HG03159 (cell line): ENCODE results near the gene SH3BGR.
A peak's percentile ranks its signal among the peaks of the same experiment; 100 is the strongest.

Experiments used
- ATAC-seq: cut with Tn5 transposase; IDR thresholded peaks from one replicate; pipeline ENCODE4 v1.9.1; 2021; ENCODE audit warnings: mild to moderate bottlenecking, moderate library complexity; ENCODE audit not compliant: unreplicated experiment

The SH3BGR gene

GRCh38 chr21:39454949-39455668 lies 3.3 kb downstream of the SH3BGR start:
- ATAC-seq: no peak

- ATAC-seq: no peak
Measured at GRCh38 chr21:39456665-39457064, 4.9 kb downstream of the SH3BGR start.

- peak; percentile 66 for ATAC-seq
Measured at GRCh38 chr21:39461419-39461818, 9.6 kb downstream of the SH3BGR start.

- ATAC-seq: no peak
Measured at GRCh38 chr21:39463308-39463707, 11.5 kb downstream of the SH3BGR start.

GRCh38 chr21:39466584-39466983 lies 14.8 kb downstream of the SH3BGR start:
- ATAC-seq: no peak

GRCh38 chr21:39467746-39468145 lies 16.0 kb downstream of the SH3BGR start:
- ATAC-seq: no peak

- no peak for ATAC-seq
Measured at GRCh38 chr21:39468559-39468958, 16.8 kb downstream of the SH3BGR start.

- ATAC-seq: no peak
Measured at GRCh38 chr21:39471598-39471997, 19.8 kb downstream of the SH3BGR start.

GRCh38 chr21:39472786-39473185 lies 21.0 kb downstream of the SH3BGR start:
- no peak for ATAC-seq

- ATAC-seq: no peak
Measured at GRCh38 chr21:39474611-39475010, 22.8 kb downstream of the SH3BGR start.

- no peak for ATAC-seq
Measured at GRCh38 chr21:39479164-39479813, 27.5 kb downstream of the SH3BGR start.

GRCh38 chr21:39479814-39480182 lies 28.0 kb downstream of the SH3BGR start:
- ATAC-seq: no peak

- ATAC-seq: no peak
Measured at GRCh38 chr21:39480271-39480670, 28.5 kb downstream of the SH3BGR start.

GRCh38 chr21:39481886-39482285 lies 30.1 kb downstream of the SH3BGR start:
- ATAC-seq: no peak

- no peak for ATAC-seq
Measured at GRCh38 chr21:39483917-39484316, 32.1 kb downstream of the SH3BGR start.

- ATAC-seq: no peak
Measured at GRCh38 chr21:39484711-39485276, 33.0 kb downstream of the SH3BGR start.

- ATAC-seq: no peak
Measured at GRCh38 chr21:39489380-39489924, 37.7 kb downstream of the SH3BGR start.

GRCh38 chr21:39499156-39499555 lies 47.4 kb downstream of the SH3BGR start:
- no peak for ATAC-seq

- no peak for ATAC-seq
Measured at GRCh38 chr21:39502631-39503030, 50.9 kb downstream of the SH3BGR start.

- no peak for ATAC-seq
Measured at GRCh38 chr21:39503123-39503762, 51.5 kb downstream of the SH3BGR start.

- no peak for ATAC-seq
Measured at GRCh38 chr21:39504230-39504629, 52.5 kb downstream of the SH3BGR start.

GRCh38 chr21:39510240-39510639 lies 58.5 kb downstream of the SH3BGR start:
- no peak for ATAC-seq
